ENCODE measurements around the gene SLC50A1.
"Not testable (repeated sequence)": the region's sequence is repeated elsewhere in the genome, so short reads cannot be mapped to it uniquely, and the experiment has no call there.

The SLC50A1 gene

DNA sequence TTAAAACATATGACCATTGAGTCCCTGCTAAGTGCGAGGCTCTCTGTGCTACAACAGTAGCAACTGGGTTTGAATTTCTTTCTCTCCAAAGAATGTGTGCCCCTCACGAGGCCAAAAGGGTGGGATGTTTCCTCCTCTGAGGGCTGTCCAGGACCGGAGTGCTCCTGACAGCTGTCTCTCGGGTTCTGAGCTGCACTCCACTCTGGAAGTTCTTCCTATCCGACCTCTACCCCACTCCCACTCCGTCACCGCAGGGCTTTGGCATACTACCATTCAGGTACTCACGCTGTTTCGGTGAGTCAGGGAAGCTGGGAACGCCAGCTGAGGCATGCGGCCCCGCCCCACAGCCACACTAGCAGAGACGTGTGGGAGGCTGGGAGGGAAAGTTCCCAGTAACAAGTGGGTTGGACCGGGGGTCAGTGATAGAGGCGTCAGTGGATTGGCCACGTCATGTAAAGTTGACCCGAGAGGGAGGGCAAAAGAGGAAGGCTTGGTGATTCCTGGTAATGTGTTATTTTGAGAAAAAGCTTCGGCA is 705 bp upstream of the SLC50A1 start:
- DNase-seq (ENCODE audit: low read depth, low spot score) = no peak

DNA sequence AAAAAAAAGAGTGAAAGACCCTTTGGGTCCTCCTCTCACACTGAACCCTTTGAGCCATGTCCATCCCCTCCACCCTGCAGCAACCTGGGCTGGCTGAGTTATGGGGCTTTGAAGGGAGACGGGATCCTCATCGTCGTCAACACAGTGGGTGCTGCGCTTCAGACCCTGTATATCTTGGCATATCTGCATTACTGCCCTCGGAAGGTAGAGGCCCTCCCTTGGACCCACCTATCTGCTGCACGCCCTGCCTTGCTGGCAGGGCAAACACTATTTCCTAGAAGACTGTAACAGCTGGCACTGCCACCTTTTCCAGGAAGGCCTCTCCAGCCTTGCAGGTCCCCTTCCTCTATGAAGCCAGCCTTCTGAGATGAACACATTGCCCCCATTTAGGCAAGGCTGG is 1.1 kb downstream of the SLC50A1 start:
- DNase-seq (ENCODE audit: low read depth, low spot score) = no peak

GRCh38 chr1:155137154-155137949 is 1.7 kb downstream of the SLC50A1 start:
- DNase-seq (ENCODE audit: low read depth, low spot score) = no peak

DNA sequence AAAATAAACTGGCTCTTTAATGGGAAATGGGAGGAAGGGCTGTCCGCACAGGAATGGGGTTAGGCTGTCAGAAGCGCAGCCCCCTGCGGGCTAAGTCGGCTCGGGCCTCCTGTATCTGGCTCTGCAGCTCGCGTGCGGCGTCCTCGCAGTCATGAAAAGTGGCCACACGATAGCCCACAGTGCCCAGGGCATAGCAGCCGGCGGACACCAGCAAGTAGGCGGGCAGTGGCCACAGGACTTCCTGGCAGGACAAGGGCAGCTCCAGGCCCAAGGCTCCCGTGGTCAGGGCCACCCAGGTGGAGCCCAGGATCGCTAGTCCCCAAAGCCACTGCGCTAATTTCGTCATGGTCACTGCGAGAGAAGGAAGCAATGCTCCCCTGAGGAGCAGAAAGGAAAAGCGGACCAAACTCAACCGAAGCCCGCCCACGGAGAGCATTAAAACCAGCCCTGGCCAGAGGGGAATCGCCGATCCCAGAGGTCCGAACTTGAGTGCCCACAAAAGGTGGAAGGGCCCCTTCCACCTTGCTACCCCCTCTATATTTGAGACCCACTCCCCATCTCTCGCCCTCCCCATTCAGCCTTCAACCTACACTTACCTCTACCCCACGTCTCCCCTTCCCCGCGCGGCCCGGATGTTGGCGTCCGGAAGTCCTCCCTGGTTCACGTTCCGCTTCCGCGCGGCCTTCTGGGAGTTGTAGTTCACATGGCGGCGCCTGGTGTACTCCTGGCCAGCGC is 4.4 kb downstream of the SLC50A1 start, which contains the start of gene DPM3:
DPM3 (minus strand) TSS at position 637 of the 735 bp plus-strand sequence; CDS start at position 346, 291 bp downstream.
- no peak for DNase-seq (ENCODE audit: low read depth, low spot score)

GRCh38 chr1:155140630-155140953 is 4.9 kb downstream of the SLC50A1 start:
- DNase-seq (ENCODE audit: low read depth, low spot score) = no peak

DNA sequence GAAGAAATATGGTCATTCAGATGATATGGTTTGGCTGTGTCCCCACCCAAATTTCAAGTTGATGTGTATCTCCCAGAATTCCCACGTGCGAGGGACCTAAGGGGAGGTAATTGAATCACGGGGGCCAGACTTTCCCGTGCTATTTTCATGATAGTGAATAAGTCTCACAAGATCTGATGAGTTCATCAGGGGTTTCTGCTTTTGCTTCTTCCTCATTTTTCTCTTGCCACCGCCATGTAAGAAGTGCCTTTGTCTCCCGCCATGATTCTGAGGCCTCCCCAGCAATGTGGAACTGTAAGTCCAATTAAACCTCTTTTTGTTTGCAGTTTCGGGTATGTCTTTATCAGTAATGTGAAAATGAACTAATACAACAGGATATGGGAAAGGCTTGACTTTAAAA is 6.1 kb downstream of the SLC50A1 start:
- no peak for DNase-seq (ENCODE audit: low read depth, low spot score)

DNA sequence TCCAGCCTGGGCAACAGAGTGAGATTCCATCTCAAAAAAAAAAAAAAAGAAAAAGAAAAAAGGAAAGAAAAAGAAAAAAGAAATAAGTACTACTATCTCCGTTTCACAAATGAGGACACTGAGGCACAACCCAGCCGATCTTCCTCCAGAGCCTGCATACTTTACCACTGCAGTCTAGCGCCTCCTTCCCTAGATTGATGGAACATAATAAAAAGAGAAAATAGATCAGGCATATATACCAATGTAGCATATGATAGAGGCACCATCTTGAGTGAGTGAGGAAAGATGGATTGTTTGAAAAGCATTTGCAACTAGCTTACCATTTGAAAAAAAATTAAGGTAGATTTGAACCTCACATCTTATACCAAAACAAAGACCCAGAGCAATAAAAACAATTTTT is 9.8 kb downstream of the SLC50A1 start:
- no peak for DNase-seq (ENCODE audit: low read depth, low spot score)

- not testable (repeated sequence) for DNase-seq (ENCODE audit: low read depth, low spot score)
Measured at GRCh38 chr1:155155996-155156643, 20.5 kb downstream of the SLC50A1 start.

DNA sequence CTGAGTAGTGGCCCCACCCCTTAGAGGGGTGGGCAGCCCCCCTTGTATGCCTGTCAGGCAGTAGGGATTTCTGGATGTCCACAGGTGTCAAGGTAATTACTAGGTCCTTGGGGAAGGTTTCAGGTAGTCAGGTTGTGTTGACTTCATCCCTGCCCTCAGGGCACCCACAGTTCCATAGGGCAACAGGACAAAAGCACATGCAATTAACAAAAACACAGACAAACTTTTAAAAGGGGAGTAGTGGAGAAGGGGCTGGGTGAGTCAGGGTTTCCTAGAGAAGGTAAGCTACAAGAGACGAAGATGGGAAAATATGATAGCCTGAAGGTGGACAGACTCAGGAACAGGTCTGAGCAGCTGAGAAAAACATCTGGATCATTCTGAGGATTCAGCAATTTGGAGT is 23.3 kb downstream of the SLC50A1 start:
- no peak for DNase-seq (ENCODE audit: low read depth, low spot score)

- no peak for DNase-seq (ENCODE audit: low read depth, low spot score)
Measured at GRCh38 chr1:155160128-155160527, 24.5 kb downstream of the SLC50A1 start.

GRCh38 chr1:155162631-155163030 is 27.0 kb downstream of the SLC50A1 start:
- not testable (repeated sequence) for DNase-seq (ENCODE audit: low read depth, low spot score)

DNA sequence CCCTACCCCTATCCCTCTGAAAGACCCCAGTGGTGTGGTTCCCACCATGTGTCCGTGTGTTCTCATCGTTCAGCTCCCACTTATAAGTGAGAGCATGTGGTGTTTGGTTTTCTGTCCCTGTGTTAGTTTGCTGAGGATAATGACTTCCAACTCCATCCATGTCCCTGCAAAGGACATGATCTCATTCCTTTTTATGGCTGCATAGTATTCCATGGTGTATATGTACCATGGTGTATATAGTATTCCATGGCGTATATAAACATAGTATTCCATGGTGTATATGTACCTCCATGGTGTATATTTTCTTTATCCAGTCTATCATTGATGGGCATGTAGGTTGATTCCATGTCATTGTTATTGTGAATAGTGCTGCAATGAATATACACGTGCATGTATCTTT is 28.1 kb downstream of the SLC50A1 start:
- DNase-seq (ENCODE audit: low read depth, low spot score) = not testable (repeated sequence)

- DNase-seq (ENCODE audit: low read depth, low spot score) = not testable (repeated sequence)
Measured at GRCh38 chr1:155164625-155165024, 29.0 kb downstream of the SLC50A1 start.

DNA sequence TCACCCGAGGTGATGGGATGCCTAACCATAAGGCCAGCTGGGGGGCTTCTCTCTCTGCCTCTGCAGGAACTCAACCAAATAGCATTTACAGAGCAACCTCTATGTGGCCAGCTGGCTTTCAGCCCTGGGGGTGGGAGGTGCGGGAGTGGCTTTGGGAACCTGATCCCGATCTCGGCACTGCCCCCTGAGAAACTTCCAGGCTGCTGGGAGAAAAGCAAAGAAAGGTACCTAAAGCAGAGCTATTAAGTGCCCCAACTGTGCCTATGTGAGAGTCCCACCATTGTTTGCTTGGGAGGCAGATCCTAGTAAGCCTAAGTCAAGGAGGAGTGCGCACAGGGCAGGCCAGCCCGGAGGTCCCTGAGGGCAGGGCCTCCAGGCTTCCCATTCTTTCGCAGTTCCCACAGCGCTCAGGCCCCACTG is 30.4 kb downstream of the SLC50A1 start:
- no peak for DNase-seq (ENCODE audit: low read depth, low spot score)

- DNase-seq (ENCODE audit: low read depth, low spot score) = no peak
Measured at GRCh38 chr1:155166471-155167165, 31.0 kb downstream of the SLC50A1 start.

DNA sequence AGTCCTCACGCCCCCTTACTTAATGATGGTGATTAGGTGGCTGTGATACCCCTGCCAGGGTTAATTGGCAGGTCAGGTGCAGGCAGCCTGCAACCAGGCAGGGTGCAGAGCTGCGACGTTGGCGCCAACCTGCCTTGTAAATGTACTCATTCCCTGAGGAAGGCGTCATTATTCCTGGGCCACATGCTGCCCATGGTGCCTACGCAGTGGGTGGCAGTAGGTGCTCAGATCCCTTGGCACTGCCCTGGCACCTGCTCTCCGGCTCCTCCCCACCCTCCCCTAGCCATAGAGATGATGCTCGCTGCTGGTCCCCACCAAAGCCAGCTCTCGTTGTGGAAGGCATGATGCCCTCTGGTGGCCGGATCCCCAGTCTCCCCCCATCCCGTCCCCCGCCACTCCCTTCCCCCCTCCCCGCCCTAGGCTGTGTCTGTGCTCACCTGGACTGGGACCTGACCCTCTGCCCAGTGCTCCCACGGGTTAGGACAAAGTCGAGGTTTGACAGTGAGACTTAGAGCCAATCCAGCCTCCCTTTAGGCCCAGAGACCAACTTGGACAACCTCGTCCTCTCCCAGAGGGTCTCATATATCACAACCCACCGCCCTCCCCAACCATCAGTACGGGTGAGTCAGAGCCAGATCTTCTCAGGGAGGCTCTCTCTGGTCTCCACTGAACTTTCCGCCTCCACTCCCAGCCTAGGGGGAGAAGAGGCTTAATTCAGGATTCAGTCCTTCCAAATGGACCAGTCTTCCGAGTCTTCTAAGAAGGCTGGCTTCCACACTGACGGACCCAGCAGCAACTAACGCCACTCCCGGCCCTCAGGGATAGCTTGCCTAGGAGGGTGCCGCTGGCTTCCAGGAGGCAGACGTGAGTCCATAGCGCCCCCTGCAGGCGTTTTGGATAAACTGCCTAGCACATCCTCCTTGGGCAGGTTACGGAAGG is 31.8 kb downstream of the SLC50A1 start:
- no peak for DNase-seq (ENCODE audit: low read depth, low spot score)

GRCh38 chr1:155168105-155168445 is 32.4 kb downstream of the SLC50A1 start:
- DNase-seq (ENCODE audit: low read depth, low spot score) = not testable (repeated sequence)

GRCh38 chr1:155168456-155169210 is 33.0 kb downstream of the SLC50A1 start:
- no peak for DNase-seq (ENCODE audit: low read depth, low spot score)

GRCh38 chr1:155169541-155169940 is 33.9 kb downstream of the SLC50A1 start:
- no peak for DNase-seq (ENCODE audit: low read depth, low spot score)
